Endothelial cell of umbilical vein (primary cell): ENCODE data around the gene PPM1L. TPM values are rescaled to one million over a fixed set of nuclear protein-coding genes. Genes with fewer than 3 reads are reported as not detected.

Source experiments
- BruUV-seq: library from RNA; stranded (reverse); fragments of 400-500 nt; replicated peaks from 2 replicates; lab custom pipeline; 2021; lab: Mats Ljungman, UMichigan
- CTCF ChIA-PET: fragments of 300-600, 350-600 bp; sonication (Branson Sonifier 250); formaldehyde crosslinking; loops from one replicate; lab custom pipeline; 2021; ENCODE audit warnings: antibody characterized with exemption, inconsistent platforms; lab: Charles Lee
- POLR2A ChIA-PET: fragments of 300-600, 350-600 bp; sonication (Branson Sonifier 250); formaldehyde crosslinking; loops from one replicate; lab custom pipeline; 2021; ENCODE audit warnings: antibody characterized with exemption, inconsistent platforms; lab: Charles Lee
- DNase-seq: peaks from one replicate; pipeline ENCODE4 v3.0.0-alpha.2; 2011; ENCODE audit warnings: low read depth, low spot score
- FAIRE-seq: peaks from 2 replicates; lab custom pipeline; 2011; peaks lifted over from hg19 to GRCh38; lab: Jason Lieb, UNC
- H2AFZ ChIP-seq: 2 replicates; pipeline ENCODE4 v1.6.0; 2012; ENCODE audit warnings: low read depth, low read length, control low read depth, inconsistent platforms
- H3K27ac ChIP-seq: 2 replicates; pipeline ENCODE4 v1.5.1; 2011; ENCODE audit warnings: low read depth, mild to moderate bottlenecking, control low read depth, low read length, moderate library complexity; ENCODE audit not compliant: insufficient read depth
- H3K27me3 ChIP-seq, 2 experiments: 2 replicates each; pipeline versions ENCODE4 v1.6.0 to v1.6.1; 2011; ENCODE audit warnings: low read length in 2 of 2, mixed read lengths in 1 of 2; ENCODE audit not compliant: control insufficient read depth in 2 of 2, insufficient read depth in 2 of 2
- H3K36me3 ChIP-seq, 2 experiments: 2 replicates in 1 of 2; 3 replicates in 1 of 2; pipeline ENCODE4 v1.5.1; 2011; ENCODE audit warnings: low read length in 2 of 2, mild to moderate bottlenecking in 1 of 2, moderate library complexity in 1 of 2; ENCODE audit not compliant: control insufficient read depth in 2 of 2, insufficient read depth in 2 of 2; ENCODE audit errors: extremely low read depth in 1 of 2
- H3K4me1 ChIP-seq: 3 replicates; pipeline ENCODE4 v1.5.1; 2011; ENCODE audit warnings: mild to moderate bottlenecking, low read length; ENCODE audit not compliant: control insufficient read depth, insufficient read depth; ENCODE audit errors: extremely low read depth
- H3K4me2 ChIP-seq: 2 replicates; pipeline ENCODE4 v1.6.1; 2011; ENCODE audit warnings: low read length, control low read depth, mixed read lengths; ENCODE audit not compliant: insufficient read depth
- H3K4me3 ChIP-seq, 3 experiments: fragments of 200-600 bp in 1 of 3; sonication (generic), shearing (Covaris generic) in 1 of 3; replicated peaks in 1 of 3; 2 replicates each; pipeline ENCODE4 v1.5.1; 2011 to 2016; ENCODE audit warnings: control low read depth in 3 of 3, low read length in 3 of 3, mild to moderate bottlenecking in 2 of 3, inconsistent platforms in 1 of 3, low read depth in 1 of 3, moderate library complexity in 1 of 3; ENCODE audit not compliant: insufficient read depth in 1 of 3
- H3K79me2 ChIP-seq: 2 replicates; pipeline ENCODE4 v1.6.0; 2012; ENCODE audit warnings: low read length, inconsistent platforms; ENCODE audit not compliant: control insufficient read depth, insufficient read depth
- H3K9ac ChIP-seq: replicated peaks from 2 replicates; pipeline ENCODE3; 2011; ENCODE audit warnings: low read length, control low read depth; ENCODE audit not compliant: insufficient read depth; ENCODE audit errors: extremely low read depth
- H3K9me1 ChIP-seq: replicated peaks from 3 replicates; pipeline ENCODE4 v1.6.0; 2011; ENCODE audit warnings: mild to moderate bottlenecking, low read length; ENCODE audit not compliant: control insufficient read depth, insufficient read depth; ENCODE audit errors: extremely low read depth
- H3K9me3 ChIP-seq: replicated peaks from 2 replicates; pipeline ENCODE4 v1.5.1; 2012; ENCODE audit warnings: low read length, inconsistent platforms; ENCODE audit not compliant: control insufficient read depth, insufficient read depth
- H4K20me1 ChIP-seq: replicated peaks from 2 replicates; pipeline ENCODE3; 2011; ENCODE audit warnings: mild to moderate bottlenecking, low read length; ENCODE audit not compliant: control insufficient read depth, insufficient read depth; ENCODE audit errors: extremely low read depth
- CTCF ChIP-seq, 2 donors: IDR thresholded peaks; 1 replicate in 1 of 2; 2 replicates in 1 of 2; pipeline ENCODE4 v1.5.1; 2011; ENCODE audit warnings: low read length in 2 of 2, mild to moderate bottlenecking in 2 of 2, moderate library complexity in 2 of 2, control low read depth in 1 of 2, inconsistent platforms in 1 of 2, low read depth in 1 of 2; ENCODE audit not compliant: insufficient read depth in 1 of 2; ENCODE audit errors: extremely low read depth in 1 of 2
- EZH2 ChIP-seq: IDR thresholded peaks from 2 replicates; pipeline ENCODE4 v1.6.1; 2012; ENCODE audit warnings: borderline replicate concordance, low read depth, mild to moderate bottlenecking, moderate library complexity, low read length, inconsistent platforms; ENCODE audit not compliant: severe bottlenecking
- FOS ChIP-seq: IDR thresholded peaks from 2 replicates; pipeline ENCODE4 v1.6.1; 2011; ENCODE audit warnings: mild to moderate bottlenecking, low read length, moderate library complexity, borderline replicate concordance; ENCODE audit not compliant: insufficient read depth
- GATA2 ChIP-seq: IDR thresholded peaks from 2 replicates; pipeline ENCODE4 v1.7.0; 2011; ENCODE audit warnings: low read depth, mild to moderate bottlenecking, moderate library complexity, mixed read lengths, low read length; ENCODE audit not compliant: insufficient read length, insufficient read depth
- JUN ChIP-seq: IDR thresholded peaks from 2 replicates; pipeline ENCODE4 v1.6.1; 2011; ENCODE audit warnings: borderline replicate concordance, low read depth; ENCODE audit not compliant: insufficient read length, insufficient read depth
- MAX ChIP-seq: IDR thresholded peaks from 2 replicates; pipeline ENCODE4 v1.6.1; 2011; ENCODE audit not compliant: insufficient read depth, insufficient read length
- MYC ChIP-seq: IDR thresholded peaks from one replicate; pipeline ENCODE4 v1.6.1; 2011; ENCODE audit warnings: mild to moderate bottlenecking, low read depth, low read length
- POLR2A ChIP-seq: IDR thresholded peaks from 2 replicates; pipeline ENCODE4 v1.6.1; 2012; ENCODE audit warnings: low read depth, mild to moderate bottlenecking, control low read depth, low read length
- POLR2AphosphoS5 ChIP-seq: IDR thresholded peaks from 2 replicates; pipeline ENCODE4 v1.6.1; 2012; ENCODE audit warnings: low read depth, mild to moderate bottlenecking, control low read depth, low read length, moderate library complexity; ENCODE audit not compliant: insufficient read depth
- dilution Hi-C: fragments of 300-500 bp; cut with MboI; formaldehyde crosslinking; loops from one replicate; pipeline ENCODE4 v1.15.0; 2019; ENCODE audit warnings: low sequenced_read_pairs; ENCODE audit not compliant: extremely low pct_ligation_motif_present
- intact Hi-C: fragments of 100-400 bp; cut with micrococcal nuclease; formaldehyde crosslinking; loops from one replicate; pipeline ENCODE4 v1.10.0; 2022
- polyA plus RNA-seq, 4 experiments: library from polyadenylated mRNA; depleted of rRNA in 3 of 4; stranded (reverse) in 3 of 4; unstranded in 1 of 4; fragments of >200 nt; gene quantifications; 2 replicates each; pipeline versions ENCODE4 v1.2.1 to v1.2.3, GENCODE V29; 2011 to 2012; ENCODE audit warnings: missing spikeins in 1 of 4
- total RNA-seq: library from RNA; stranded (reverse); gene quantifications from 2 replicates; pipeline ENCODE4 v1.2.3, GENCODE V29; 2021

PPM1L gene
- total and polyA plus RNA-seq, 2 donors (not counting 3 experiments of a cell fraction or from before 2014, with no cell fraction given), result 0.63 to 2.9 TPM

GRCh38 chr3:160725338-160725737, 30.7 kb upstream of the PPM1L start:
- ChIA-PET CTCF (no interaction called here), POLR2A (no interaction called here)
- H3K27me3 ChIP-seq, result peaks cover 0 to 3% of the 10 kb centered on the region in 2 experiments

More at GRCh38 chr3:160725338-160725737, 30.7 kb upstream of the PPM1L start:
- Histone ChIP-seq H2AFZ (no peak overlapping the region), H3K79me2 (no peaks in the 10 kb centered on the region), H3K9ac (no peak overlapping the region), H3K9me3 (no peaks in the 10 kb centered on the region), H3K4me1 (no peaks in the 10 kb centered on the region), H4K20me1 (no peaks in the 10 kb centered on the region), H3K4me2 (no peak overlapping the region), H3K36me3 (no peaks in the 10 kb centered on the region), H3K9me1 (no peaks in the 10 kb centered on the region), H3K27ac (no peak overlapping the region), H3K4me3 (no peak overlapping the region)
- dilution Hi-C loops, result no loop called here
- DNase-seq (no peak), FAIRE-seq (no peak)
- BruUV-seq, result no TSS peak
- TF ChIP-seq MAX (no peak), GATA2 (no peak), POLR2A (no peak), MYC (no peak), CTCF (IDR thresholded peaks at IDR 0.05; ENCODE audit: extremely low read depth in 1 of 2, insufficient read depth in 1 of 2, low read depth in 1 of 2, low read length in 2 of 2) (no peak), EZH2 (no peak), JUN (no peak), FOS (no peak), POLR2AphosphoS5 (no peak)
- intact Hi-C loops, result no loop called here
